PC-3 (cell line): Measurements from ENCODE around the gene MACROD2.

Source experiments
- CTCF ChIP-seq: fragments of 300-600 bp; sonication (generic); conservative IDR thresholded peaks from 2 replicates; pipeline ENCODE4 v1.5.1; 2017; ENCODE audit warnings: antibody characterized with exemption, low read depth, mild to moderate bottlenecking, low read length
- EZH2phosphoT487 ChIP-seq: fragments of 300-600 bp; sonication (generic); IDR thresholded peaks from 2 replicates; pipeline ENCODE4 v1.6.1; 2018; ENCODE audit warnings: mild to moderate bottlenecking, antibody characterized with exemption, low read length, borderline replicate concordance

GRCh38 chr20:14706555-14706954 is 711.2 kb downstream of the MACROD2 start:
- no peak for TF ChIP-seq CTCF
- TF ChIP-seq EZH2phosphoT487, result no peak
